ENCODE data around the gene NPM1.

Gene NPM1

DNA sequence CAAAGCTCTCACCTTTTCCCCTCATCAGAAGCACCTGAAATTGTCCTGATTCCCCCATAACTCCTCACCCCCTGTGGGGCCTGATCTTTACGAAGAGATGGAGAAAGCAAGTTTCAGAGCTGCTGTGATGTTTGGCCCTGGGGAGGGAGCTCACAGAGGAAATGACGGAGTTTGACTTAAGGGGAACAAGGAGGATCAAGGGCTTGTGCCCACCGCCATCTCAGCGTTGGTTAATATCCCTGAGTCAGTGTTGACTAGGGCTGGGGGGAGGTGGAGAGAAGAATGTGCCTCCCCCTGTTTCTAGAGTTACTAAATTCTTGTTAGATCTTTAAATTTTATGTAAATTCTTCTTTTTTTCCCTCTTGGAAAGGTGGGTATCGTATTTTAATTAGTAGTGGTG, 59.6 kb downstream of the NPM1 start:
- in situ Hi-C loops (cut with MboI; ENCODE audit: low sequenced_read_pairs, unreplicated experiment), result no loop called here
- TF ChIP-seq, protein P1, sequence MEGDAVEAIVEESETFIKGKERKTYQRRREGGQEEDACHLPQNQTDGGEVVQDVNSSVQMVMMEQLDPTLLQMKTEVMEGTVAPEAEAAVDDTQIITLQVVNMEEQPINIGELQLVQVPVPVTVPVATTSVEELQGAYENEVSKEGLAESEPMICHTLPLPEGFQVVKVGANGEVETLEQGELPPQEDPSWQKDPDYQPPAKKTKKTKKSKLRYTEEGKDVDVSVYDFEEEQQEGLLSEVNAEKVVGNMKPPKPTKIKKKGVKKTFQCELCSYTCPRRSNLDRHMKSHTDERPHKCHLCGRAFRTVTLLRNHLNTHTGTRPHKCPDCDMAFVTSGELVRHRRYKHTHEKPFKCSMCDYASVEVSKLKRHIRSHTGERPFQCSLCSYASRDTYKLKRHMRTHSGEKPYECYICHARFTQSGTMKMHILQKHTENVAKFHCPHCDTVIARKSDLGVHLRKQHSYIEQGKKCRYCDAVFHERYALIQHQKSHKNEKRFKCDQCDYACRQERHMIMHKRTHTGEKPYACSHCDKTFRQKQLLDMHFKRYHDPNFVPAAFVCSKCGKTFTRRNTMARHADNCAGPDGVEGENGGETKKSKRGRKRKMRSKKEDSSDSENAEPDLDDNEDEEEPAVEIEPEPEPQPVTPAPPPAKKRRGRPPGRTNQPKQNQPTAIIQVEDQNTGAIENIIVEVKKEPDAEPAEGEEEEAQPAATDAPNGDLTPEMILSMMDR (IDR thresholded peaks at IDR 0.05; ENCODE audit: borderline replicate concordance, control extremely low read depth, extremely low read depth, insufficient read depth, missing control alignments), result no peak
- no peak for DNase-seq (ENCODE audit: low spot score)

DNA sequence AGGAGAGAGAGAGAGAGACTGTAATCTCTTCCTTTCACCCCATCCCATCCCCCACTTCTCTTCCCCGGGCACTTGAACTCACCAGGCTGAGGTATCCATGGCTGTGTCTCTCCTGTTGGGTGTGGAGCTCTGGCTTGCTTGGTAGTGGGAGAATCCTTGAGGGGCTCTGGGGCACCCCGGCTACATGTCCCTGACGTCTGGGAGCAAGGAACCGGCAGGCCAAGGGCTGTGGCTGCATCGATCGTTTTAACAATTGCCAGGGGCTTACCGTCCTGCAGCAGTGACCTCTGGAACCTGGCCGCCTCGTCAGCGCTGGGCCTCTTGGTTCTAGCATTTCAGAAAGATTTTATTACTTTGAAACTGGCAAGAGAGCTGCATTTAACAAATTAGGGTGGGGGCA, 61.8 kb downstream of the NPM1 start:
- TF ChIP-seq, protein P1 (IDR thresholded peaks at IDR 0.05; ENCODE audit: borderline replicate concordance, control extremely low read depth, extremely low read depth, insufficient read depth, missing control alignments), result no peak
- no peak for DNase-seq (ENCODE audit: low spot score)

DNA sequence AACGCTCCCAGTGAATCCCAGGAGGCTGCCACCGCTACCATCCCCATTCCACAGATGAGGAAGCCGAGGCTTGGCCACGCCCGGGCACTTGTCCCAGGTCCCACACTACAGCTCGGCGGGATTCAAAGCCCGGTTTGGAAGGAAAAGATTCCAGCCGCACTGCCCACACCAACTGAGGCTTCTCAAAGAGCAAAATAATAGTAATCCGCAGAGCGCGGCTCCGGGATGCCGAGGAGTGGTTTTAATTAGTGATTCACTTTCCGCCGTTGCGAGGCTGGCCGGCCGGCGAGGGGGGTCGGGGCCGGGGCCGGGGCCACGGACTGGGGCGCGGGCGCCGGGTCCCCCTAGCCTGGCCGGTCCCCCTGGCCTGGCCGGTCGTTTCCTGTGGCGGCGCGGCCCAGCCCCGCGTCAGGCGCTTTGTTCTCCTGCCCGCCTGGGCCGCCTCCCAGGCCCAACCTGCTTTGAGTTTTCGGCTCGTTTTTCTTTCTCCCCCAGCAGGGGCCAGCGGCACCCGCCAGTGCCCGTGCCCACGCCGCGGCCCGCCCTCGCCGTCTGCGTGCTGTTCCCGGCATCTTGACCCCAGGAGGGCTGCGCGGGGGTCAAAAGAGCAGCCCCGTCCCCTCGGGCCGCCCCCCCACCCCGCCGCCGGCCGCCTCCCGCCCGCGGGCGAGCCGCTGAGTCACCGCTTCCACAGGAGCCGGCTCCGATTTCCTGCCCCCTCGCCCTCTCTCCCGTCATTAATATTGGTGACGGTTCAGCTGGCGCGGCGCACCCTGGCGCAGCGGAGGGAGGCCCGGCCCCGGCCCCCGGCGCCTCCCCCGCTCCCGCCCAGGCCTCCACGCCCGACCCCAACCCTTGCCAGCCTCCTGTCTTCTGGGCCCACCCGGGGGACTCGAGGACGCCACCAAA, 63.0 kb downstream of the NPM1 start:
- in situ Hi-C loops (cut with MboI; ENCODE audit: low sequenced_read_pairs, unreplicated experiment), result no loop called here
- DNase-seq (ENCODE audit: low spot score), result no peak
- TF ChIP-seq, protein P1 (IDR thresholded peaks at IDR 0.05; ENCODE audit: borderline replicate concordance, control extremely low read depth, extremely low read depth, insufficient read depth, missing control alignments), result no peak

More for the DNA sequence above, 61.8 kb downstream of the NPM1 start:
- in situ Hi-C loops (cut with MboI; ENCODE audit: low sequenced_read_pairs, unreplicated experiment), result no loop called here

DNA sequence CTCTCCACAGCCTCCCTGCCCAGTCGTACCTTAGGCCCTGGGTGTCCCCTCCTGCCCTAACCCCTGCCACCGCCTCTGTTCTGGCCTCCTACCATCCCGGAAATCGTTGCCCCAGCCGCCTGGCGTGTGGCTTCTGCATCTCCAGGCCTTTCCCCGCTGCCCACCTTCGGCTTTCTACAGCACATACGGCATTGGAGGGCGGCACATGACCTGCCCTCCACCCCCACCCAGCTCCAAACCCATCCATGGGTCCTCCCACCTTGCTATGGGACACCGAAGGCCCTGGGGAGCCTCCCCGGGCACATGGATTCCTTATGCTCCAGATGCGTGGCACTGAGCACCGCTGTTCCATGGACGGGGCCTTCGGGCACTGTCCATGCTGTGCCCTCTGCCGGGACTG, 63.8 kb downstream of the NPM1 start:
- TF ChIP-seq, protein P1 (IDR thresholded peaks at IDR 0.05; ENCODE audit: borderline replicate concordance, control extremely low read depth, extremely low read depth, insufficient read depth, missing control alignments), result no peak
- DNase-seq (ENCODE audit: low spot score), result no peak
- in situ Hi-C loops (cut with MboI; ENCODE audit: low sequenced_read_pairs, unreplicated experiment), result no loop called here

DNA sequence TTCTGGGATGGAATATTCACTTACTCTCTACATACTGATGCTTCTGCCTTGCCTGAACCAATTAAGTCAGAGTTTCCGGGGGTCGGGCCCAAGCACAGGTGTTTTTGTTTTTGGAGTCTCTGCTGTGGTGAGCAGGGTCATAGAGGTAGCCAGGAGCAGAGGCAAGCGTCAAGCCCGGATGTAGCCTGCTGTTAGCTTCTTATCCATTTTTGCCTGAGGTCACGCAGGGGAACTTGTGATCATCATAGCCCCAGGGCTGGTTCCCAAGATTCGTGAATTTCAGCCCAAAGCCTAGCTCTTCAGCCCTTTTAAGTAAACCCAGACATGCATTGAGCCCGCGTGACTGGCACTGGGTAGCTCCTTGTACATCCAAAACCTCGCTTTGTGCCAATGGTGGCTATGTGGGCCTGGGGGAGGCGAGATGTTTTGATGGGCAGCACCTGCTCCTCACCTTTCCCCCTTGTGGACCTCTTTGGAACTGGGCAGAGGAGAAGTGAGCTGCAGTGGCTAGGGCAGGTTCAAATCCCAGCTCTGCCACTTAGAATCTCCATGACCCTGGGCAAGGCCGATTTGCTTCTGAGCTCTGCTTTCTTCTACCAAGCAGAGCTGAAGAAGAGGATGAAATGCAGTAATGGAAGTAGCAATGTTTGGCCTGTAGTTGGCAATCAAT, 65.5 kb downstream of the NPM1 start:
- in situ Hi-C loops (cut with MboI; ENCODE audit: low sequenced_read_pairs, unreplicated experiment), result no loop called here
- TF ChIP-seq, protein P1 (IDR thresholded peaks at IDR 0.05; ENCODE audit: borderline replicate concordance, control extremely low read depth, extremely low read depth, insufficient read depth, missing control alignments), result no peak
- no peak for DNase-seq (ENCODE audit: low spot score)

DNA sequence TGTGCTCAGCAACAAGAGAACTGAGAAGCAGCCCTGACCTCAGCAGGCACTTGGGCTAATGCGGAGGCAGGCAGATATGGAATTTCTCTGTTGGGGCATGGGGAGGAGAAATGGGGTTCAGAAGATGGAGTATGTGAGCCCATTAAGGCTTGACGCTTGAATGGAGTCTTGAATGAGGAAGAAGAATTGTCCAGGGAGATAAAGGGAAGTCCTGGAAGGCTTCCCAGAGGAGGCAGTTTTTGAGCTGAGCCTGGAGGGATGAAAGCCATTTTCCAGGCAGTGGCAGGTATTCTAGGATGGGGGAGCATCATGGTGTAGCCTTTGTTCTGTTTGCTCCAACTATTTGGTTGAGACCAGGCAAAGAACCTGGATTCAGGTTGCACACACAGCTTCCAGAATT, 66.3 kb downstream of the NPM1 start:
- no peak for DNase-seq (ENCODE audit: low spot score)
- in situ Hi-C loops (cut with MboI; ENCODE audit: low sequenced_read_pairs, unreplicated experiment), result no loop called here
- TF ChIP-seq, protein P1 (IDR thresholded peaks at IDR 0.05; ENCODE audit: borderline replicate concordance, control extremely low read depth, extremely low read depth, insufficient read depth, missing control alignments), result no peak

Measured in GM13976 (cell line).